ENCODE results near the gene RAB44. TPM values are rescaled to one million over a fixed set of nuclear protein-coding genes. Genes with fewer than 3 reads are reported as not detected.
"Not testable (repeated sequence)": the region's sequence is repeated elsewhere in the genome, so short reads cannot be mapped to it uniquely, and the experiment has no call there.

RAB44 gene
- total RNA-seq, 1 donor from 2014 or later: 0.21 TPM

DNA sequence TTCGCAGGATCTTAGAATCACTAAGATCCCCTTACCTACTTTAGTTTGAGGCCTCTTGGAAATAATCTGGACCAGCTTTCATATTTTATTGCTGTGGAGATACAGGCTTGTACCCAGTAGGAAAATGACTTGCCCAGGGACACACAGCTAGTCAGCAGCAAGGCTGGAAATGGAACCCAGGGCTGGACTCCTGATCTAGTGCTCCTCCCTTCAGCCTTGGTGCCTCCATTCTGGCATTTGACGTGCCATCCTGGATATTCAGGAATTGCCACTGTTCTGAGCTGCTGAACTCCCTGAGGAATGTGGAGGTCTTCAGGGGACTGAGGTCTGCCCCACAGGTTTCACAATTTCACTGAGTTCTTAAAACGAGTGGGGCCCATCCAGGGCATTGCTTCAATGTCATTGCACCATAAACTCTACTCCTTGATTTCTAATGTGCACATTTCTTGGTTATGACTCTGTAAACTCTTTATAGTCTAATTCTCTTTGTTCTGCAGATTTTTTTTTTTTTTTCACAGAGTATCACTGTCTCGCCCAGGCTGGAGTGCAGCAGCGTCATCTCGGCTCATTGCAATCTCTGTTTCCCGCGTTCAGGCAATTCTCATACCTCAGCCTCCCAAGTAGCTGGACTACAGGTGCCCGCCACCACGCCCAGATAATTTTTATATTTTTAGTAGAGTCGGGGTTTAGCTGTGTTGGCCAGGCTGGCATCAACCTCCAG lies 45.8 kb upstream of the RAB44 start:
- no peak overlapping the region for H3K27ac ChIP-seq
- TF ChIP-seq, protein P1, sequence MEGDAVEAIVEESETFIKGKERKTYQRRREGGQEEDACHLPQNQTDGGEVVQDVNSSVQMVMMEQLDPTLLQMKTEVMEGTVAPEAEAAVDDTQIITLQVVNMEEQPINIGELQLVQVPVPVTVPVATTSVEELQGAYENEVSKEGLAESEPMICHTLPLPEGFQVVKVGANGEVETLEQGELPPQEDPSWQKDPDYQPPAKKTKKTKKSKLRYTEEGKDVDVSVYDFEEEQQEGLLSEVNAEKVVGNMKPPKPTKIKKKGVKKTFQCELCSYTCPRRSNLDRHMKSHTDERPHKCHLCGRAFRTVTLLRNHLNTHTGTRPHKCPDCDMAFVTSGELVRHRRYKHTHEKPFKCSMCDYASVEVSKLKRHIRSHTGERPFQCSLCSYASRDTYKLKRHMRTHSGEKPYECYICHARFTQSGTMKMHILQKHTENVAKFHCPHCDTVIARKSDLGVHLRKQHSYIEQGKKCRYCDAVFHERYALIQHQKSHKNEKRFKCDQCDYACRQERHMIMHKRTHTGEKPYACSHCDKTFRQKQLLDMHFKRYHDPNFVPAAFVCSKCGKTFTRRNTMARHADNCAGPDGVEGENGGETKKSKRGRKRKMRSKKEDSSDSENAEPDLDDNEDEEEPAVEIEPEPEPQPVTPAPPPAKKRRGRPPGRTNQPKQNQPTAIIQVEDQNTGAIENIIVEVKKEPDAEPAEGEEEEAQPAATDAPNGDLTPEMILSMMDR (IDR thresholded peaks at IDR 0.05): no peak
- no peaks in the 10 kb centered on the region for H3K4me1 ChIP-seq
- H3K4me3 ChIP-seq: no peak overlapping the region
- H3K27me3 ChIP-seq: no peaks in the 10 kb centered on the region
- intact Hi-C loops (cut with DNase I): no loop called here
- DNase-seq (ENCODE audit: low spot score in 2 of 2): no peak
- no peaks in the 10 kb centered on the region for H3K36me3 ChIP-seq
- no peaks in the 10 kb centered on the region for H3K9me3 ChIP-seq

DNA sequence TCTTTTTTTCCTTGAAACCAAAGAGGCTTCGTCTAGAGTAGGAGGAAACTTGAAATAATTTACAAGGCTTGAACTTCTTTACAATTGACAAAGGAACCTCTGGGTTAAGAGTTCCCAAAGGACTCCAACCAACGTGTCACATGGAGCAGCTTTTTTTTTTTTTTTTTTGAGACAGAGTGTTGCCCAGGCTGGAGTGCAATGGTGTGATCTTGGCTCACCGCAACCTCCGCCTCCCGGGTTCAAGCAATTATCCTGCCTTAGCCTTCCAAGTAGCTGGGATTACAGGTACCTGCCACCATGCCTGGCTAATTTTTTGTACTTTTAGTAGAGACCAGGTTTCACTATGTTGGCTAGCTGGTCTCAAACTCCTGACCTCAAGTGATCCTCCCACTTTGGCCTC lies 43.2 kb upstream of the RAB44 start:
- H3K36me3 ChIP-seq; H3K9me3 ChIP-seq; H3K4me1 ChIP-seq; H3K4me3 ChIP-seq; H3K27ac ChIP-seq; intact Hi-C loops (cut with DNase I); H3K27me3 ChIP-seq; DNase-seq (ENCODE audit: low spot score in 2 of 2): not testable (repeated sequence)

DNA sequence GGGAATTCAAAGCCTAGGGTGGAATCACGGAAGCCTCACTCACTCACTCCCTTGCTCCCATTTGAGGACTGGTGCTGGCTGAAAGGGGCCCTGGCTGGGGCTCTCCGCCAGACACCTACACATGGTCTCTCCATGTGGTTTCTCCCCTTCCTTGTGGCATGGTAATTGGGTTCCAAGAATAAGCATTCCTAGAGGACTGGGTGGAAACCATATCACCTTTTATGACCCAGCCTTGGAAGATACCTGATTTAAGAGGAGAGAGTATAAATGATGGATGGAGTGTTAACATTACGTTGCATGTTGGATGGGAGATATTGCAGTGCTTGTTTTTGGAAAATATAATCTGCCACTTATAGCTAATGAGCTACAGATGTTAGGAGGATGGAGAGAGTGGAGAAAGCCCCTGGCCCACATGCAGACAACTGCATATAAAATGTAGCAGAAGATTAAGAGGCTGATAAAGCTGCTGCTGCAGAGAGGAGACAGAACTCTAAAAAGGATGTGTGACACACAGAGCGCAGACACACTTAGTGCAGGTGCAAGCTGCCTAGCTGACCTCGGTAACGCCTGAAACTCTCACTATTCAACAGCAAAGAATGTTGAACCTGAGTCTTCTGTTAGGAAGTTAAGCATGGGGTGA lies 42.4 kb upstream of the RAB44 start:
- intact Hi-C loops (cut with DNase I): no loop called here
- Histone ChIP-seq H3K4me1 (no peaks in the 10 kb centered on the region), H3K36me3 (no peaks in the 10 kb centered on the region), H3K27ac (no peak overlapping the region), H3K4me3 (no peak overlapping the region), H3K27me3 (no peaks in the 10 kb centered on the region), H3K9me3 (no peaks in the 10 kb centered on the region)
- TF ChIP-seq, protein P1 (IDR thresholded peaks at IDR 0.05): no peak
- DNase-seq (ENCODE audit: low spot score in 2 of 2): no peak

DNA sequence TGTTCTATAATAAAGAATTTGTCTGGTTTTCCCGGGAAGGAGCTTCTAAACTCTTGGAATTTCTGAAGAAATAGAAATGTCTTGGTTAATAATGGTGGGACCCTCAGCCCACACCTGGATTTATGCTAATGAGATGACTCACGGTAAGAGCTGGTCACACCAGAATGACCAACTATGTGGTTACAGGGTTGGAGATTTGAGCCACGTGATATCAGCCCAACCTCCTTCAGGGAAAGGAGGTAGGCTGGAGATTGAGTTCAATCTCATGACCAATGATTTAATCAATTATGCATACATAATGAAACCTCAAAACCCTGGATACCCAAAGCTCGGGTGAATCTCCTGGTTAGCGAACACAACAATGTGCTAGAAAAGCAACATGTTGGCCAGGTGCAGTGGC lies 41.2 kb upstream of the RAB44 start:
- no peak overlapping the region for H3K4me3 ChIP-seq
- TF ChIP-seq, protein P1 (IDR thresholded peaks at IDR 0.05): no peak
- H3K27ac ChIP-seq: no peak overlapping the region
- no peak for DNase-seq (ENCODE audit: low spot score in 2 of 2)
- H3K9me3 ChIP-seq: no peaks in the 10 kb centered on the region
- H3K36me3 ChIP-seq: no peaks in the 10 kb centered on the region
- intact Hi-C loops (cut with DNase I): no loop called here
- H3K27me3 ChIP-seq: no peaks in the 10 kb centered on the region
- peaks cover 0 to 2% of the 10 kb centered on the region in 2 donors for H3K4me1 ChIP-seq

DNA sequence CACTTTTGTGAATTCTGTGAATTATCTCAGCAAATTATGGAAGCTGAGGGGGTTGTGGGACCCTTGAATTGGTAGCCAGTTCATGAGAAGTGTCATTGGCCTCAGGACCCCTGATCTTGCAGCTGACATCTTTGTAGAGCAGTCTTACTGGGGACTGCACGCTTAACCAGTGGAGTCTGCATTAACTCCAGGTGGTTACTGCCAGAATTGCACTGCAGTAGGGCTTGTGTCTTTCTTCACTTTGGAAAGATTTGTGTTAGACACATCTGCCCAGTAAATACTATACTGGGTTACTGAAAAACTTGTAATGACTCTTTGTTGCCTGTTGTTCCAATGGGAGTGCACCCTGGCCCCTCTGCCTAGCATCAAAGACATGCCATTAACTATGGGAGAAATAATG lies 40.4 kb upstream of the RAB44 start:
- no peaks in the 10 kb centered on the region for H3K36me3 ChIP-seq
- H3K27ac ChIP-seq: no peak overlapping the region
- no peaks in the 10 kb centered on the region for H3K9me3 ChIP-seq
- TF ChIP-seq, protein P1 (IDR thresholded peaks at IDR 0.05): no peak
- intact Hi-C loops (cut with DNase I): no loop called here
- H3K4me1 ChIP-seq: peaks cover 0 to 2% of the 10 kb centered on the region in 2 donors
- DNase-seq (ENCODE audit: low spot score in 2 of 2): no peak
- no peaks in the 10 kb centered on the region for H3K27me3 ChIP-seq
- no peak overlapping the region for H3K4me3 ChIP-seq

DNA sequence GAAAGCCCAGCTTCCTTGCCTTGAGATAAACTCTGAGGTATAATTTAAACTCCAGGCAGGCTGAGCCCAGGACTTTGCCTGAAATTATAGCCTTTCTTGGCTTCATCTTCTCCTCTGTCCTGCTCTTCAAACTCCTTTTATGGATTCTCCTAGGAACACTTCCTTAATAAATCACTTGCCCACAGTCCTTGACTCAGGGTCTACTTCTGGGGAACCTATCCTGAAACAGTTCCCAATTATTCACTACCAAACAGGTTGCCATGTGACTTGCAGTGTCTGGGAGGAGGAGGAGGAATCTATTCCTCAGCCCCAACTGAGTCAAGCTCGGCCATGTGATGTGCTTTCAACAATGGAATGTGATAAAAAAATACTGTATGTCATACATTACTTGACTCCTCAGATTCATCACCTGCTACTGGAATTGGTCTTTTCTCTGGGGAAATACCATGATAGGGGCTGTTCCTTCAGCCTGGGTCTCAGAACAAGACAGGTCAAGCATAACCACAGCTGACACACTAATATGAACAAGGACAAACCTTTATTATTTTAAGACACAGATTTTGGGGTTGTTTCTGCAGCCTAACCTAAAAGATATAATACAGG lies 39.6 kb upstream of the RAB44 start:
- intact Hi-C loops (cut with DNase I): no loop called here
- no peaks in the 10 kb centered on the region for H3K9me3 ChIP-seq
- TF ChIP-seq, protein P1 (IDR thresholded peaks at IDR 0.05): no peak
- DNase-seq (ENCODE audit: low spot score in 2 of 2): no peak
- H3K36me3 ChIP-seq: no peaks in the 10 kb centered on the region
- H3K27ac ChIP-seq: no peak overlapping the region
- no peak overlapping the region for H3K4me3 ChIP-seq
- H3K4me1 ChIP-seq: peaks cover 0 to 2% of the 10 kb centered on the region in 2 donors
- no peaks in the 10 kb centered on the region for H3K27me3 ChIP-seq
